IMR-90 (cell line): ENCODE results near the gene ABI3. TPM values are rescaled to one million over a fixed set of nuclear protein-coding genes. Genes with fewer than 3 reads are reported as not detected.

Experiments
- ATAC-seq: fragments of 200-7000 bp; cut with Tn5 transposase; 2 replicates; pipeline ENCODE4 v1.9.1; 2020; ENCODE audit warnings: low read depth, mild to moderate bottlenecking, moderate library complexity
- BruUV-seq: library from RNA; stranded (reverse); fragments of 400-500 nt; replicated peaks from 2 replicates; lab custom pipeline; 2021; lab: Mats Ljungman, UMichigan
- CTCF ChIA-PET: fragments of 300-600 bp; formaldehyde crosslinking; extraction: SDS; loops from one replicate; lab custom pipeline; 2021; ENCODE audit warnings: antibody characterized with exemption; lab: Yijun Ruan, JAX
- POLR2A ChIA-PET: fragments of 300-600 bp; sonication (Branson Sonifier 250); formaldehyde crosslinking; loops from one replicate; lab custom pipeline; 2022; ENCODE audit warnings: antibody characterized with exemption; ENCODE audit not compliant: unreplicated experiment; lab: Charles Lee
- DNase-seq: peaks from one replicate; pipeline ENCODE4 v3.0.0; 2013
- H2AFZ ChIP-seq: replicated peaks from 2 replicates; pipeline ENCODE3; 2013; ENCODE audit warnings: low read length, mild to moderate bottlenecking; ENCODE audit not compliant: poor library complexity
- H2AK5ac ChIP-seq: 2 replicates; pipeline ENCODE4 v1.6.1; 2013; ENCODE audit warnings: low read depth, low read length, inconsistent platforms
- H2AK9ac ChIP-seq: replicated peaks from 2 replicates; pipeline ENCODE3; 2013; ENCODE audit warnings: mild to moderate bottlenecking, low read depth, low read length, moderate library complexity; ENCODE audit not compliant: poor library complexity
- H2BK120ac ChIP-seq: 2 replicates; pipeline ENCODE4 v1.6.1; 2013; ENCODE audit warnings: low read depth, low read length, inconsistent platforms
- H2BK15ac ChIP-seq: 3 replicates; pipeline ENCODE4 v1.6.1; 2013; ENCODE audit warnings: low read depth, low read length, inconsistent platforms
- H2BK20ac ChIP-seq: 2 replicates; pipeline ENCODE4 v1.6.1; 2013; ENCODE audit warnings: low read depth, mild to moderate bottlenecking, inconsistent platforms, low read length, moderate library complexity
- H2BK5ac ChIP-seq: 2 replicates; pipeline ENCODE4 v1.6.1; 2013; ENCODE audit warnings: mild to moderate bottlenecking, low read depth, low read length, inconsistent platforms; ENCODE audit not compliant: poor library complexity, severe bottlenecking
- H3K14ac ChIP-seq: replicated peaks from 2 replicates; pipeline ENCODE4 v1.6.1; 2013; ENCODE audit warnings: low read depth, low read length, inconsistent platforms
- H3K18ac ChIP-seq: 2 replicates; pipeline ENCODE4 v1.6.1; 2013; ENCODE audit warnings: low read depth, low read length, control low read depth
- H3K23ac ChIP-seq: 2 replicates; pipeline ENCODE4 v1.6.1; 2013; ENCODE audit warnings: low read depth, low read length, inconsistent platforms
- H3K27ac ChIP-seq: 2 replicates; pipeline ENCODE4 v1.5.1; 2013; ENCODE audit warnings: mild to moderate bottlenecking, control low read depth, low read length; ENCODE audit not compliant: insufficient read depth
- H3K27me3 ChIP-seq: 2 replicates; pipeline ENCODE4 v1.6.1; 2013; ENCODE audit warnings: low read length; ENCODE audit not compliant: control insufficient read depth, insufficient read depth
- H3K36me3 ChIP-seq: 2 replicates; pipeline ENCODE4 v1.6.1; 2013; ENCODE audit warnings: low read length, mixed read lengths; ENCODE audit not compliant: control insufficient read depth, insufficient read depth
- H3K4ac ChIP-seq: 2 replicates; pipeline ENCODE4 v1.6.1; 2013; ENCODE audit warnings: low read depth, low read length, inconsistent platforms
- H3K4me1 ChIP-seq: 2 replicates; pipeline ENCODE4 v1.6.1; 2013; ENCODE audit warnings: low read length, mixed read lengths; ENCODE audit not compliant: control insufficient read depth, insufficient read depth
- H3K4me2 ChIP-seq: 2 replicates; pipeline ENCODE4 v1.6.1; 2013; ENCODE audit warnings: low read depth, mild to moderate bottlenecking, control low read depth, low read length, moderate library complexity
- H3K4me3 ChIP-seq: 2 replicates; pipeline ENCODE4 v1.5.1; 2013; ENCODE audit warnings: low read depth, mild to moderate bottlenecking, control low read depth, low read length, moderate library complexity; ENCODE audit not compliant: insufficient read depth
- H3K56ac ChIP-seq: 2 replicates; pipeline ENCODE4 v1.6.1; 2013; ENCODE audit warnings: low read length, inconsistent platforms; ENCODE audit not compliant: insufficient read depth; ENCODE audit errors: extremely low read depth
- H3K79me1 ChIP-seq, 2 experiments: 2 replicates each; pipeline ENCODE4 v1.6.1; 2013; ENCODE audit warnings: low read length in 2 of 2, inconsistent platforms in 1 of 2, low read depth in 1 of 2
- H3K9ac ChIP-seq: 2 replicates; pipeline ENCODE4 v1.6.1; 2013; ENCODE audit warnings: low read depth, low read length, control low read depth
- H3K9me1 ChIP-seq: 2 replicates; pipeline ENCODE4 v1.6.1; 2013; ENCODE audit warnings: low read length, inconsistent platforms; ENCODE audit not compliant: insufficient read depth
- H3K9me3 ChIP-seq: 2 replicates; pipeline ENCODE4 v1.6.1; 2013; ENCODE audit warnings: low read length; ENCODE audit not compliant: control insufficient read depth, insufficient read depth
- H4K20me1 ChIP-seq: 2 replicates; pipeline ENCODE4 v1.6.1; 2013; ENCODE audit warnings: low read length, inconsistent platforms; ENCODE audit not compliant: insufficient read depth
- H4K5ac ChIP-seq: 2 replicates; pipeline ENCODE4 v1.6.1; 2013; ENCODE audit warnings: mild to moderate bottlenecking, low read depth, low read length, control low read depth
- H4K8ac ChIP-seq, 2 experiments: 2 replicates each; pipeline ENCODE4 v1.6.1; 2013; ENCODE audit warnings: low read depth in 2 of 2, low read length in 2 of 2, control low read depth in 1 of 2, inconsistent platforms in 1 of 2
- H4K91ac ChIP-seq: 2 replicates; pipeline ENCODE4 v1.6.1; 2013; ENCODE audit warnings: low read depth, low read length, inconsistent platforms; ENCODE audit not compliant: insufficient read depth
- FOS ChIP-seq: fragments of 150-350 bp; IDR thresholded peaks from 2 replicates; pipeline ENCODE4 v1.6.1; 2016; ENCODE audit warnings: low read depth, low read length
- MAFK ChIP-seq: IDR thresholded peaks from 2 replicates; pipeline ENCODE4 v1.6.1; 2012; ENCODE audit warnings: low read depth, low read length, improper control_type of control experiment
- NFE2L2 ChIP-seq: fragments of 150-350 bp; IDR thresholded peaks from 2 replicates; pipeline ENCODE4 v1.6.1; 2016; ENCODE audit warnings: low read depth, mild to moderate bottlenecking, low read length
- RCOR1 ChIP-seq: IDR thresholded peaks from 2 replicates; pipeline ENCODE4 v1.6.1; 2012; ENCODE audit warnings: mild to moderate bottlenecking, low read length, improper control_type of control experiment; ENCODE audit not compliant: insufficient replicate concordance
- WGBS, 2 experiments: methylation state at CpG; one replicate each; pipeline versions ENCODE4 v1.1.5 to v1.1.7; 2013; ENCODE audit warnings: missing lambda C conversion rate in 2 of 2; ENCODE audit not compliant: insufficient read length in 1 of 2; ENCODE audit errors: extremely low coverage in 2 of 2; 5-methylcytosine and 5-hydroxymethylcytosine counted together
- dilution Hi-C: fragments of 300-500 bp; cut with HindIII; formaldehyde crosslinking; loops from one replicate; pipeline ENCODE4 v1.14.3; 2018; ENCODE audit warnings: low sequenced_read_pairs; ENCODE audit not compliant: unreplicated experiment
- in situ Hi-C: fragments of 300-500 bp; cut with MboI; formaldehyde crosslinking; loops from 3 replicates; pipeline ENCODE4 v1.14.3; 2019; ENCODE audit warnings: low sequenced_read_pairs, inconsistent platforms, mixed read lengths
- intact Hi-C: fragments of 100-400 bp; cut with micrococcal nuclease; formaldehyde crosslinking; loops from 2 replicates; pipeline ENCODE4 v1.10.0; 2022
- polyA plus RNA-seq, 3 experiments: library from polyadenylated mRNA; depleted of rRNA; stranded (reverse); fragments of >200 nt; gene quantifications; 2 replicates each; pipeline ENCODE4 v1.2.3, GENCODE V29; 2012; ENCODE audit warnings: low replicate concordance in 1 of 3
- total RNA-seq: library from RNA; depleted of rRNA; stranded (reverse); fragments of >200 nt; gene quantifications from 2 replicates; pipeline ENCODE4 v1.2.3, GENCODE V29; 2012
- TF ChIP-seq, protein P1 (sequence below): conservative IDR thresholded peaks from 2 replicates; pipeline ENCODE4 v1.5.1; 2012; ENCODE audit warnings: mild to moderate bottlenecking, low read depth, low read length, improper control_type of control experiment
- TF ChIP-seq, protein P2 (sequence below): fragments of 150-350 bp; IDR thresholded peaks from 2 replicates; pipeline ENCODE4 v1.6.1; 2017; ENCODE audit warnings: mild to moderate bottlenecking, antibody characterized with exemption, low read length, low read depth

The ABI3 gene
- total and polyA plus RNA-seq, 2 of the 4 experiments (the other 2 are of a cell fraction), result 1.1 to 1.2 TPM

DNA sequence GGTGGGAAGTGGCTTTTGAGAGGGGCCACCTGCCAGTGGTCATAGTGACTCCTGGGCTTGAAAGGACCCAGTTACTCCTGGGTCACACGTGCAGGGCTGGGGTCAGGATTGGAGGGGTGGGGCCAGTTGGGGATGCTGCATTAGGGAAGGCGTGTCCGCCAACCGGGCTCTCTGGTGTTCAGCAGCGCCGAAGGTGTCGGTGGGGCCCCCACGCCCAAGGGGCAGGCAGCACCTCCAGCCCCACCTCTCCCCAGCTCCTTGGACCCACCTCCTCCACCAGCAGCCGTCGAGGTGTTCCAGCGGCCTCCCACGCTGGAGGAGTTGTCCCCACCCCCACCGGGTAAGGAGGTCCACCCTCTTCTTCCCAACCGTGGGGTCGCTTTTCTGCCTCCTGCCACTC is 9.5 kb downstream of the ABI3 start:
- no peak overlapping the region for H2AK9ac ChIP-seq
- DNase-seq (no peak), ATAC-seq (no peak)
- H3K79me1 ChIP-seq, result no peaks in the 10 kb centered on the region
- no peak overlapping the region for H3K18ac ChIP-seq
- H3K9me1 ChIP-seq, result no peaks in the 10 kb centered on the region
- CTCF ChIA-PET, result no interaction called here
- no peak overlapping the region for H3K23ac ChIP-seq
- H2BK120ac ChIP-seq, result no peak overlapping the region
- no peaks in the 10 kb centered on the region for H3K9me3 ChIP-seq
- H2BK5ac ChIP-seq, result no peak overlapping the region
- H3K56ac ChIP-seq, result no peak overlapping the region
- dilution Hi-C loops, result no loop called here
- in situ Hi-C loops, result no loop called here
- H4K20me1 ChIP-seq, result no peaks in the 10 kb centered on the region
- intact Hi-C loops, result no loop called here
- no peak overlapping the region for H3K4me2 ChIP-seq
- no peak overlapping the region for H3K4me3 ChIP-seq
- H2AK5ac ChIP-seq, result no peak overlapping the region
- no peak overlapping the region for H3K27ac ChIP-seq
- no peaks in the 10 kb centered on the region; the same call in 1 of the 2 replicates for H3K4me1 ChIP-seq
- H2AFZ ChIP-seq, result no peak overlapping the region
- TF ChIP-seq FOS (no peak), NFE2L2 (no peak), RCOR1 (no peak), MAFK (no peak)
- TF ChIP-seq, protein P1, sequence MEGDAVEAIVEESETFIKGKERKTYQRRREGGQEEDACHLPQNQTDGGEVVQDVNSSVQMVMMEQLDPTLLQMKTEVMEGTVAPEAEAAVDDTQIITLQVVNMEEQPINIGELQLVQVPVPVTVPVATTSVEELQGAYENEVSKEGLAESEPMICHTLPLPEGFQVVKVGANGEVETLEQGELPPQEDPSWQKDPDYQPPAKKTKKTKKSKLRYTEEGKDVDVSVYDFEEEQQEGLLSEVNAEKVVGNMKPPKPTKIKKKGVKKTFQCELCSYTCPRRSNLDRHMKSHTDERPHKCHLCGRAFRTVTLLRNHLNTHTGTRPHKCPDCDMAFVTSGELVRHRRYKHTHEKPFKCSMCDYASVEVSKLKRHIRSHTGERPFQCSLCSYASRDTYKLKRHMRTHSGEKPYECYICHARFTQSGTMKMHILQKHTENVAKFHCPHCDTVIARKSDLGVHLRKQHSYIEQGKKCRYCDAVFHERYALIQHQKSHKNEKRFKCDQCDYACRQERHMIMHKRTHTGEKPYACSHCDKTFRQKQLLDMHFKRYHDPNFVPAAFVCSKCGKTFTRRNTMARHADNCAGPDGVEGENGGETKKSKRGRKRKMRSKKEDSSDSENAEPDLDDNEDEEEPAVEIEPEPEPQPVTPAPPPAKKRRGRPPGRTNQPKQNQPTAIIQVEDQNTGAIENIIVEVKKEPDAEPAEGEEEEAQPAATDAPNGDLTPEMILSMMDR, result no peak
- TF ChIP-seq, protein P2, sequence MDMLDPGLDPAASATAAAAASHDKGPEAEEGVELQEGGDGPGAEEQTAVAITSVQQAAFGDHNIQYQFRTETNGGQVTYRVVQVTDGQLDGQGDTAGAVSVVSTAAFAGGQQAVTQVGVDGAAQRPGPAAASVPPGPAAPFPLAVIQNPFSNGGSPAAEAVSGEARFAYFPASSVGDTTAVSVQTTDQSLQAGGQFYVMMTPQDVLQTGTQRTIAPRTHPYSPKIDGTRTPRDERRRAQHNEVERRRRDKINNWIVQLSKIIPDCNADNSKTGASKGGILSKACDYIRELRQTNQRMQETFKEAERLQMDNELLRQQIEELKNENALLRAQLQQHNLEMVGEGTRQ, result no peak
- no CpG with 5 or more reads among the region's 15 CpGs for WGBS, 2 experiments
- no peak overlapping the region for H3K9ac ChIP-seq
- no peak overlapping the region for H4K91ac ChIP-seq
- H2BK15ac ChIP-seq, result no peak overlapping the region
- H3K14ac ChIP-seq, result no peak overlapping the region
- no peak overlapping the region for H3K4ac ChIP-seq
- H4K8ac ChIP-seq, result no peak overlapping the region
- H3K36me3 ChIP-seq, result no peaks in the 10 kb centered on the region
- POLR2A ChIA-PET, result no interaction called here
- BruUV-seq, result no TSS peak
- H4K5ac ChIP-seq, result no peak overlapping the region
- peaks cover 30% of the 10 kb centered on the region for H3K27me3 ChIP-seq
- no peak overlapping the region for H2BK20ac ChIP-seq
